ENCODE data around the gene DPEP2.

The DPEP2 gene

GRCh38 chr16:67943256-67943618 is 56.0 kb downstream of the DPEP2 start:
- TF ChIP-seq FOXM1 (IDR thresholded peaks at IDR 0.05; ENCODE audit: borderline replicate concordance, low read depth) (no peak), TEAD4 (IDR thresholded peaks at IDR 0.05) (no peak), ZBTB7A (IDR thresholded peaks at IDR 0.05; ENCODE audit: low read depth) (no peak), RAD21 (IDR thresholded peaks at IDR 0.05; ENCODE audit: low read depth) (no peak), CEBPB (IDR thresholded peaks at IDR 0.05) (no peak), CREB1 (IDR thresholded peaks at IDR 0.05; ENCODE audit: low read depth) (no peak), YY1 (IDR thresholded peaks at IDR 0.05; ENCODE audit: low read depth) (no peak), NFIC (IDR thresholded peaks at IDR 0.05) (no peak), TCF12 (IDR thresholded peaks at IDR 0.05; ENCODE audit: low read depth) (no peak), EP300 (IDR thresholded peaks at IDR 0.05; ENCODE audit: borderline replicate concordance) (no peak), TAF1 (IDR thresholded peaks at IDR 0.05; ENCODE audit: low read depth) (no peak), EGR1 (IDR thresholded peaks at IDR 0.05) (no peak)
- TF ChIP-seq, protein P1, sequence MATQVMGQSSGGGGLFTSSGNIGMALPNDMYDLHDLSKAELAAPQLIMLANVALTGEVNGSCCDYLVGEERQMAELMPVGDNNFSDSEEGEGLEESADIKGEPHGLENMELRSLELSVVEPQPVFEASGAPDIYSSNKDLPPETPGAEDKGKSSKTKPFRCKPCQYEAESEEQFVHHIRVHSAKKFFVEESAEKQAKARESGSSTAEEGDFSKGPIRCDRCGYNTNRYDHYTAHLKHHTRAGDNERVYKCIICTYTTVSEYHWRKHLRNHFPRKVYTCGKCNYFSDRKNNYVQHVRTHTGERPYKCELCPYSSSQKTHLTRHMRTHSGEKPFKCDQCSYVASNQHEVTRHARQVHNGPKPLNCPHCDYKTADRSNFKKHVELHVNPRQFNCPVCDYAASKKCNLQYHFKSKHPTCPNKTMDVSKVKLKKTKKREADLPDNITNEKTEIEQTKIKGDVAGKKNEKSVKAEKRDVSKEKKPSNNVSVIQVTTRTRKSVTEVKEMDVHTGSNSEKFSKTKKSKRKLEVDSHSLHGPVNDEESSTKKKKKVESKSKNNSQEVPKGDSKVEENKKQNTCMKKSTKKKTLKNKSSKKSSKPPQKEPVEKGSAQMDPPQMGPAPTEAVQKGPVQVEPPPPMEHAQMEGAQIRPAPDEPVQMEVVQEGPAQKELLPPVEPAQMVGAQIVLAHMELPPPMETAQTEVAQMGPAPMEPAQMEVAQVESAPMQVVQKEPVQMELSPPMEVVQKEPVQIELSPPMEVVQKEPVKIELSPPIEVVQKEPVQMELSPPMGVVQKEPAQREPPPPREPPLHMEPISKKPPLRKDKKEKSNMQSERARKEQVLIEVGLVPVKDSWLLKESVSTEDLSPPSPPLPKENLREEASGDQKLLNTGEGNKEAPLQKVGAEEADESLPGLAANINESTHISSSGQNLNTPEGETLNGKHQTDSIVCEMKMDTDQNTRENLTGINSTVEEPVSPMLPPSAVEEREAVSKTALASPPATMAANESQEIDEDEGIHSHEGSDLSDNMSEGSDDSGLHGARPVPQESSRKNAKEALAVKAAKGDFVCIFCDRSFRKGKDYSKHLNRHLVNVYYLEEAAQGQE (IDR thresholded peaks at IDR 0.05; ENCODE audit: low read depth): no peak
- TF ChIP-seq, protein P2, sequence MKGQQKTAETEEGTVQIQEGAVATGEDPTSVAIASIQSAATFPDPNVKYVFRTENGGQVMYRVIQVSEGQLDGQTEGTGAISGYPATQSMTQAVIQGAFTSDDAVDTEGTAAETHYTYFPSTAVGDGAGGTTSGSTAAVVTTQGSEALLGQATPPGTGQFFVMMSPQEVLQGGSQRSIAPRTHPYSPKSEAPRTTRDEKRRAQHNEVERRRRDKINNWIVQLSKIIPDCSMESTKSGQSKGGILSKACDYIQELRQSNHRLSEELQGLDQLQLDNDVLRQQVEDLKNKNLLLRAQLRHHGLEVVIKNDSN (IDR thresholded peaks at IDR 0.05): no peak
- TF ChIP-seq, protein P3, sequence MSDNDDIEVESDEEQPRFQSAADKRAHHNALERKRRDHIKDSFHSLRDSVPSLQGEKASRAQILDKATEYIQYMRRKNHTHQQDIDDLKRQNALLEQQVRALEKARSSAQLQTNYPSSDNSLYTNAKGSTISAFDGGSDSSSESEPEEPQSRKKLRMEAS (IDR thresholded peaks at IDR 0.05): no peak

DNA sequence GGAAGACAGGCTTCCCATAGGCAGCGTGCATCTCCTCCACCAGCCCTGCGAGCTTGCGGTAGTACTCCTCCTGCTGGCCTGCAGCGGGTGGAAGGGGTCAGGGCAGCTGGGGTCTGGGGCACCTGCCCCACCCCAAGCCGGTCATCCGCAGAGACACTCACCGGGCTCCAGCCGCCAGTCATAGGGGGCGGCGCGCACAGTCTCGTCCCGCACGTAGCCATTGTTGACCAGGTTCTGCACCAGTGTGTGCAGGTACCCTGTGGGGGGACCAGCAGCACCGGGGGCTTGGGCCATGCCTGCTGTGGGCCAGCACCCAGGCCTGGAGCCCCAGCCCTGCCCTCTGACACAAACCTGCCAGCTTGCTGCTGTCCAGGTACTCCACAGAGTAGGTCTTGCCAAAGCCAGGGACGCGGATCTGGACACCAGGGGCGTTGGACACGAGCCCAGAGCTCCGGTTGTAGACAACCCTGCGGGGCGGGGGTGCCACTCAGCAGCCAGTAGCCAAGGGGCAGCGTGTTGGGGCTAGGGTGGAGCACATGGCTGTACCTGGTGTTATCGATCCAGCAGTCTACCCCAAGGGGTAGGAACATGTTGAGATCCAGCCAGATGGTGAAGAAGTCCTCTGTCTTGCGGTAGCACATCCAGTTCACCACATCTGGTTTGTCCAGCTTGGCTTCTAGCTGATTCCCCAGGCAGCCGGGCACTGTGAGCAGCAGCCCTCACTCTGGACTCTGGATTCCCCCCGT is 56.6 kb downstream of the DPEP2 start:
- TF ChIP-seq EGR1 (IDR thresholded peaks at IDR 0.05): no peak
- TF ChIP-seq EP300 (IDR thresholded peaks at IDR 0.05; ENCODE audit: borderline replicate concordance): no peak
- TF ChIP-seq, protein P2 (IDR thresholded peaks at IDR 0.05): no peak
- TF ChIP-seq YY1 (IDR thresholded peaks at IDR 0.05; ENCODE audit: low read depth): no peak
- no peak for TF ChIP-seq TAF1 (IDR thresholded peaks at IDR 0.05; ENCODE audit: low read depth)
- TF ChIP-seq RAD21 (IDR thresholded peaks at IDR 0.05; ENCODE audit: low read depth): no peak
- no peak for TF ChIP-seq TEAD4 (IDR thresholded peaks at IDR 0.05)
- TF ChIP-seq, protein P3 (IDR thresholded peaks at IDR 0.05): no peak
- no peak for TF ChIP-seq TCF12 (IDR thresholded peaks at IDR 0.05; ENCODE audit: low read depth)
- TF ChIP-seq ZBTB7A (IDR thresholded peaks at IDR 0.05; ENCODE audit: low read depth): no peak
- no peak for TF ChIP-seq CREB1 (IDR thresholded peaks at IDR 0.05; ENCODE audit: low read depth)
- TF ChIP-seq NFIC (IDR thresholded peaks at IDR 0.05): no peak
- TF ChIP-seq, protein P1 (IDR thresholded peaks at IDR 0.05; ENCODE audit: low read depth): no peak
- no peak for TF ChIP-seq CEBPB (IDR thresholded peaks at IDR 0.05)
- no peak for TF ChIP-seq FOXM1 (IDR thresholded peaks at IDR 0.05; ENCODE audit: borderline replicate concordance, low read depth)

DNA sequence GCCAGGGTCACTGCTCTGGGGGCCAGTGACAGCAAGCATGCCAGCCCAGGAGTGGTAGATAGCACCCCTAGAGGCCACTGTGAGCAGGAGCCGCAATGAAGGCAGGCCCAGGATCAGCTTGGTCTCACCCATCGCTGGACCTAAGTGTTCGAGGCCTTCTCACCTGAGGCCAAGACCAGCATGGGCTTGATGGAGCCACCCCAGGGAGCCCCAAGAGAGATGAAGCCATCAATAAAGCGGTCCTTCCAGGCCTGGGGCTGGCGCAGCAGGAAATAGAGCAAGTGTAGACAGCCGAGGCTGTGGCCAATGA is 57.1 kb downstream of the DPEP2 start:
- TF ChIP-seq FOXM1 (IDR thresholded peaks at IDR 0.05; ENCODE audit: borderline replicate concordance, low read depth) (no peak), RAD21 (IDR thresholded peaks at IDR 0.05; ENCODE audit: low read depth) (peak; percentile 56; the same call in 1 of the 2 replicates), EP300 (IDR thresholded peaks at IDR 0.05; ENCODE audit: borderline replicate concordance) (no peak), EGR1 (IDR thresholded peaks at IDR 0.05) (no peak), TAF1 (IDR thresholded peaks at IDR 0.05; ENCODE audit: low read depth) (no peak), YY1 (IDR thresholded peaks at IDR 0.05; ENCODE audit: low read depth) (no peak)

GRCh38 chr16:67941469-67942199 is 57.6 kb downstream of the DPEP2 start:
- no peak for TF ChIP-seq EGR1 (IDR thresholded peaks at IDR 0.05)
- TF ChIP-seq, protein P2 (IDR thresholded peaks at IDR 0.05): no peak
- TF ChIP-seq, protein P1 (IDR thresholded peaks at IDR 0.05; ENCODE audit: low read depth): no peak
- TF ChIP-seq, protein P3 (IDR thresholded peaks at IDR 0.05): no peak

Data from Ishikawa (cell line).